Erythroblast (primary cell): ENCODE results near the gene TMOD2.

ENCODE experiments used
- DNase-seq, 2 experiments: peaks; one replicate each; lab custom pipeline; 2025; lab: John Stamatoyannopoulos, UW
- GATA1 ChIP-seq: IDR thresholded peaks from 2 replicates; pipeline ENCODE4 v1.6.1; 2011; ENCODE audit warnings: low read depth, mild to moderate bottlenecking, control low read depth, low read length, moderate library complexity
- POLR2A ChIP-seq: IDR thresholded peaks from 2 replicates; pipeline ENCODE4 v1.6.1; 2011; ENCODE audit warnings: mild to moderate bottlenecking, low read length

The TMOD2 gene

GRCh38 chr15:51724199-51724598, 27.2 kb upstream of the TMOD2 start:
- no peak for TF ChIP-seq POLR2A
- TF ChIP-seq GATA1: no peak
- no peak for DNase-seq

GRCh38 chr15:51724673-51725072, 26.7 kb upstream of the TMOD2 start:
- TF ChIP-seq GATA1 (no peak), POLR2A (no peak)
- no peak for DNase-seq

GRCh38 chr15:51726302-51727073, 24.9 kb upstream of the TMOD2 start:
- TF ChIP-seq POLR2A: peak; percentile 21
- TF ChIP-seq GATA1: no peak
- DNase-seq: peak; percentile 13 to 40

GRCh38 chr15:51727141-51727897, 24.1 kb upstream of the TMOD2 start:
- TF ChIP-seq GATA1 (no peak), POLR2A (no peak)
- peak; percentile 42 to 44 for DNase-seq

- peak in 1 of 2 experiments; percentile 31 for DNase-seq
These were observed 19.7 kb upstream of the TMOD2 start for GRCh38 chr15:51731549-51732267.

GRCh38 chr15:51732646-51733045, 18.8 kb upstream of the TMOD2 start:
- DNase-seq: no peak
- TF ChIP-seq POLR2A: no peak
- no peak for TF ChIP-seq GATA1

More at GRCh38 chr15:51731549-51732267, 19.7 kb upstream of the TMOD2 start:
- TF ChIP-seq GATA1: no peak
- no peak for TF ChIP-seq POLR2A

GRCh38 chr15:51735228-51736010, 16.0 kb upstream of the TMOD2 start:
- peak; percentile 15 to 17 for DNase-seq

GRCh38 chr15:51736069-51736468, 15.3 kb upstream of the TMOD2 start:
- DNase-seq: peak in 1 of 2 experiments; percentile 44
- TF ChIP-seq POLR2A (no peak), GATA1 (no peak)

More at GRCh38 chr15:51735228-51736010, 16.0 kb upstream of the TMOD2 start:
- TF ChIP-seq GATA1 (no peak), POLR2A (no peak)

GRCh38 chr15:51736751-51737521, 14.5 kb upstream of the TMOD2 start:
- peak; percentile 63 for TF ChIP-seq POLR2A
- no peak for TF ChIP-seq GATA1
- DNase-seq: peak; percentile 66 to 72

GRCh38 chr15:51737522-51738305, 13.7 kb upstream of the TMOD2 start, which contains the start of gene LYSMD2:
Gene LYSMD2 (minus strand): TSS chr15:51737655. CDS start chr15:51737622, 33 bp downstream.
- no peak for TF ChIP-seq GATA1
- TF ChIP-seq POLR2A: peak; percentile 63
- peak; percentile 69 to 78 for DNase-seq

GRCh38 chr15:51738553-51738952, 12.8 kb upstream of the TMOD2 start:
- TF ChIP-seq POLR2A (no peak), GATA1 (no peak)
- no peak for DNase-seq

GRCh38 chr15:51739061-51739712, 12.2 kb upstream of the TMOD2 start:
- peak; percentile 24 to 42 for DNase-seq
- TF ChIP-seq POLR2A (no peak), GATA1 (no peak)
